Nephron (organoid): ENCODE results near the gene ALKBH6.
A peak's percentile ranks its signal among the peaks of the same experiment; 100 is the strongest.
"Not testable (repeated sequence)": the region's sequence is repeated elsewhere in the genome, so short reads cannot be mapped to it uniquely, and the experiment has no call there.

Experiments used
- H3K27ac Mint-ChIP-seq, 3 experiments: 2 replicates each; pipeline ENCODE4 v1.8.0; 2020; ENCODE audit warnings: mixed read lengths in 3 of 3, mild to moderate bottlenecking in 2 of 3, moderate library complexity in 1 of 3
- H3K27me3 Mint-ChIP-seq: 2 replicates; pipeline ENCODE4 v1.8.0; 2021; ENCODE audit warnings: low read depth, mild to moderate bottlenecking, moderate library complexity, mixed read lengths
- H3K36me3 Mint-ChIP-seq: 2 replicates; pipeline ENCODE4 v1.8.0; 2020; ENCODE audit warnings: low read depth, mixed read lengths
- H3K4me1 Mint-ChIP-seq: 2 replicates; pipeline ENCODE4 v1.8.0; 2020; ENCODE audit warnings: mixed read lengths
- H3K4me3 Mint-ChIP-seq, 3 experiments: 2 replicates each; pipeline ENCODE4 v1.8.0; 2020; ENCODE audit warnings: mild to moderate bottlenecking in 3 of 3, mixed read lengths in 3 of 3, moderate library complexity in 2 of 3
- H3K9me3 Mint-ChIP-seq: 2 replicates; pipeline ENCODE4 v1.8.0; 2020; ENCODE audit warnings: mixed read lengths
- TF ChIP-seq, protein P1 (sequence below), 3 experiments: fragments of 200-600 bp; sonication (generic); IDR thresholded peaks; one replicate each; pipeline ENCODE4 v1.5.0; 2021; ENCODE audit warnings: antibody characterized with exemption in 3 of 3; ENCODE audit not compliant: unreplicated experiment in 3 of 3

ALKBH6 gene

DNA sequence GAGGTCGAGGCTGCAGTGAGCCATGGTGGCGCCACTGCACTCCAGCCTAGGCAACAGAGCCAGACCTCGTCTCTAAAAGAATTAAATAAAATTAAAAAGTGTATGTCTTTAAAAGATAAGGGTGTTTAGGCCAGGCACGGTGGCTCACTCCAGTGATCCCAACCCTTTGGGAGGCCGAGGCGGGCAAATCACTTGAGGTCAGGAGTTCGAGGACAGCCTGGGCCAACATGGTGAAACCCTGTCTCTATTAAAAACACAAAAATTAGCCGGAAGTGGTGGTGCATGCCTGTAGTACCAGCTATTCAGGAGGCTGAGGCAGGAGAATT is 26.5 kb downstream of the ALKBH6 start:
- H3K4me3 Mint-ChIP-seq = peak overlapping the region in 2 of 3 experiments; percentile 44 to 57
- H3K9me3 Mint-ChIP-seq = no peaks in the 10 kb centered on the region
- H3K27me3 Mint-ChIP-seq = peaks cover 69% of the 10 kb centered on the region
- H3K36me3 Mint-ChIP-seq = no peaks in the 10 kb centered on the region
- no peak overlapping the region for H3K27ac Mint-ChIP-seq
- no peaks in the 10 kb centered on the region for H3K4me1 Mint-ChIP-seq
- TF ChIP-seq, protein P1, sequence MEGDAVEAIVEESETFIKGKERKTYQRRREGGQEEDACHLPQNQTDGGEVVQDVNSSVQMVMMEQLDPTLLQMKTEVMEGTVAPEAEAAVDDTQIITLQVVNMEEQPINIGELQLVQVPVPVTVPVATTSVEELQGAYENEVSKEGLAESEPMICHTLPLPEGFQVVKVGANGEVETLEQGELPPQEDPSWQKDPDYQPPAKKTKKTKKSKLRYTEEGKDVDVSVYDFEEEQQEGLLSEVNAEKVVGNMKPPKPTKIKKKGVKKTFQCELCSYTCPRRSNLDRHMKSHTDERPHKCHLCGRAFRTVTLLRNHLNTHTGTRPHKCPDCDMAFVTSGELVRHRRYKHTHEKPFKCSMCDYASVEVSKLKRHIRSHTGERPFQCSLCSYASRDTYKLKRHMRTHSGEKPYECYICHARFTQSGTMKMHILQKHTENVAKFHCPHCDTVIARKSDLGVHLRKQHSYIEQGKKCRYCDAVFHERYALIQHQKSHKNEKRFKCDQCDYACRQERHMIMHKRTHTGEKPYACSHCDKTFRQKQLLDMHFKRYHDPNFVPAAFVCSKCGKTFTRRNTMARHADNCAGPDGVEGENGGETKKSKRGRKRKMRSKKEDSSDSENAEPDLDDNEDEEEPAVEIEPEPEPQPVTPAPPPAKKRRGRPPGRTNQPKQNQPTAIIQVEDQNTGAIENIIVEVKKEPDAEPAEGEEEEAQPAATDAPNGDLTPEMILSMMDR (IDR thresholded peaks at IDR 0.05; ENCODE audit: unreplicated experiment in 3 of 3) = no peak

- Mint-ChIP-seq H3K36me3 (no peaks in the 10 kb centered on the region), H3K4me3 (peak overlapping the region; percentile 76 to 83 (median 82)), H3K4me1 (no peaks in the 10 kb centered on the region), H3K27me3 (peaks cover 75% of the 10 kb centered on the region), H3K27ac (no peak overlapping the region), H3K9me3 (no peaks in the 10 kb centered on the region)
- TF ChIP-seq, protein P1 (IDR thresholded peaks at IDR 0.05; ENCODE audit: unreplicated experiment in 3 of 3) = no peak
Measured at GRCh38 chr19:35986664-35987570, 27.1 kb downstream of the ALKBH6 start.

GRCh38 chr19:35986111-35986510 is 27.9 kb downstream of the ALKBH6 start:
- Mint-ChIP-seq H3K36me3 (no peaks in the 10 kb centered on the region), H3K27me3 (peaks cover 81% of the 10 kb centered on the region), H3K4me3 (peak overlapping the region; percentile 50 to 83 (median 52)), H3K9me3 (no peaks in the 10 kb centered on the region), H3K4me1 (no peaks in the 10 kb centered on the region), H3K27ac (no peak overlapping the region)
- TF ChIP-seq, protein P1 (IDR thresholded peaks at IDR 0.05; ENCODE audit: unreplicated experiment in 3 of 3) = no peak

DNA sequence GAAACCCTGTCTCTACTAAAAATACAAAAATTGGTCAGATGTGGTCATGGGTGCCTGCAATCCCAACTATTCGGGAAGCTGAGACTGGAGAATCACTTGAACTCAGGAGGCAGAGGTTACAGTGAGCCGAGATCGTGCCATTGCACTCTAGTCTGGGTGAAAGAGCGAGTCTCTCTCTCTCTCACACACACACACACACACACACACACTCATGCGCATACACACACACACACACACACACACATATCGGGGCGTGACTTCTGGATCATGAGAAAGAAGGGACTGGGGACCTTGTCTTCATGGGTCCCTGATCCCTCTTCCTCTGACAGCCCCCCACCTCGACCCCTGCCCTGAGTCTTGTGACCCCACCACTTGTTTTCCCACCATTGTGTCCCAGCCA is 30.8 kb downstream of the ALKBH6 start:
- no peak overlapping the region for H3K27ac Mint-ChIP-seq
- TF ChIP-seq, protein P1 (IDR thresholded peaks at IDR 0.05; ENCODE audit: unreplicated experiment in 3 of 3) = no peak
- no peaks in the 10 kb centered on the region for H3K36me3 Mint-ChIP-seq
- no peaks in the 10 kb centered on the region for H3K9me3 Mint-ChIP-seq
- no peak overlapping the region for H3K4me3 Mint-ChIP-seq
- H3K27me3 Mint-ChIP-seq = peaks cover 77% of the 10 kb centered on the region
- no peaks in the 10 kb centered on the region for H3K4me1 Mint-ChIP-seq

DNA sequence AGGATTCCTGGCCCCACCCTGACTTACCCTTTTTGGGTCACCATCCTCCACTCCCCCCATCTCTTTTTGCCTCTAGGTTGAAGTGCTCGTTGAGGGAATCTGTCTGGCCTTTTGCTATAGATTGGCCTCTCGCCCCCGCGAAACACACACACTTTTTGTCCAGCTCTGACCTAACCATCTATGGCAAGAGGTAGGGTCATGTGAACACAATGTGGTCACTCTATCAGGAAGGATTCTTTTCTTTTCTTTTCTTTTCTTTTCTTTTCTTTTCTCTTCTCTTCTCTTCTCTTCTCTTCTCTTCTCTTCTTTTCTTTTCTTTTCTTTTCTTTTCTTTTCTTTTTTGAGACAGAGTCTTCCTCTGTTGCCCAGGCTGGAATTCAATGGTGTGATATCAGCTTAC is 33.0 kb downstream of the ALKBH6 start:
- H3K9me3 Mint-ChIP-seq, H3K27ac Mint-ChIP-seq, H3K4me1 Mint-ChIP-seq, H3K4me3 Mint-ChIP-seq, H3K36me3 Mint-ChIP-seq: not testable (repeated sequence)
- H3K27me3 Mint-ChIP-seq = peaks cover 61% of the 10 kb centered on the region

- peaks cover 40% of the 10 kb centered on the region for H3K27me3 Mint-ChIP-seq
- TF ChIP-seq, protein P1 (IDR thresholded peaks at IDR 0.05; ENCODE audit: unreplicated experiment in 3 of 3) = no peak
- no peaks in the 10 kb centered on the region for H3K4me1 Mint-ChIP-seq
- no peak overlapping the region for H3K4me3 Mint-ChIP-seq
- H3K36me3 Mint-ChIP-seq = no peaks in the 10 kb centered on the region
- H3K27ac Mint-ChIP-seq = no peak overlapping the region
- H3K9me3 Mint-ChIP-seq = no peaks in the 10 kb centered on the region
Measured at GRCh38 chr19:35978832-35979365, 35.1 kb downstream of the ALKBH6 start.
